GM12874 (cell line): Measurements from ENCODE around the gene KAT6B.

Experiments
- TF ChIP-seq, protein P1 (sequence below): IDR thresholded peaks from 2 replicates; pipeline ENCODE4 v1.5.1; 2011; ENCODE audit warnings: low read depth, mild to moderate bottlenecking, control low read depth, low read length, moderate library complexity; ENCODE audit not compliant: insufficient read depth

Gene KAT6B

DNA sequence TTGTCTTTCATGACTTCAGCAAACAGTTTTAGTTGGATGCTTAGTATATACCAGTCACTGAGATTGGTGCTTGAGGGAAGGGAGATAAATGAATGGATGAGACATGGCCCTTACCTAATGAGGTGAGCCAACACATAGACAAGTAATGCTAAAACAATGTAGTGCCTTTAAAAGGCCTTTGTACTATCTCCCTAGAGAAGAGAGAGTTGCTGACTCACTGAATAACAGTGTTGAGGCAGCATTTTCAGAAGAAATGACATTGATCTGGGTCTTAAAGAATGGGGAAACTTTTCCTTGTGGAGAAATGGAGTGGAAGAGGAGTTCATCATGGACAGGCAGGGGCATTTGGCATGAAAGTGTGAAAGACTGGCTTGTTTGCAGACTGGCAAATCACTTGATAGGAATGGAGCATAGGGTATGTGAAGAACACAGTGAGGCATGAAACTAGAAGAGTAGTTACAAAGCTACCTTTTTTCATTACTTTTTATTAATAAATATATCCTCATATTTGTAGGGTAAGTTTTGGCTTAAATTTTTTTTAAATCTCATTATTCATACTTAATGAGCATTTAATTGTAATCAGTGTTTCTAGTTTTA, 91.2 kb downstream of the KAT6B start:
- TF ChIP-seq, protein P1, sequence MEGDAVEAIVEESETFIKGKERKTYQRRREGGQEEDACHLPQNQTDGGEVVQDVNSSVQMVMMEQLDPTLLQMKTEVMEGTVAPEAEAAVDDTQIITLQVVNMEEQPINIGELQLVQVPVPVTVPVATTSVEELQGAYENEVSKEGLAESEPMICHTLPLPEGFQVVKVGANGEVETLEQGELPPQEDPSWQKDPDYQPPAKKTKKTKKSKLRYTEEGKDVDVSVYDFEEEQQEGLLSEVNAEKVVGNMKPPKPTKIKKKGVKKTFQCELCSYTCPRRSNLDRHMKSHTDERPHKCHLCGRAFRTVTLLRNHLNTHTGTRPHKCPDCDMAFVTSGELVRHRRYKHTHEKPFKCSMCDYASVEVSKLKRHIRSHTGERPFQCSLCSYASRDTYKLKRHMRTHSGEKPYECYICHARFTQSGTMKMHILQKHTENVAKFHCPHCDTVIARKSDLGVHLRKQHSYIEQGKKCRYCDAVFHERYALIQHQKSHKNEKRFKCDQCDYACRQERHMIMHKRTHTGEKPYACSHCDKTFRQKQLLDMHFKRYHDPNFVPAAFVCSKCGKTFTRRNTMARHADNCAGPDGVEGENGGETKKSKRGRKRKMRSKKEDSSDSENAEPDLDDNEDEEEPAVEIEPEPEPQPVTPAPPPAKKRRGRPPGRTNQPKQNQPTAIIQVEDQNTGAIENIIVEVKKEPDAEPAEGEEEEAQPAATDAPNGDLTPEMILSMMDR: no peak

DNA sequence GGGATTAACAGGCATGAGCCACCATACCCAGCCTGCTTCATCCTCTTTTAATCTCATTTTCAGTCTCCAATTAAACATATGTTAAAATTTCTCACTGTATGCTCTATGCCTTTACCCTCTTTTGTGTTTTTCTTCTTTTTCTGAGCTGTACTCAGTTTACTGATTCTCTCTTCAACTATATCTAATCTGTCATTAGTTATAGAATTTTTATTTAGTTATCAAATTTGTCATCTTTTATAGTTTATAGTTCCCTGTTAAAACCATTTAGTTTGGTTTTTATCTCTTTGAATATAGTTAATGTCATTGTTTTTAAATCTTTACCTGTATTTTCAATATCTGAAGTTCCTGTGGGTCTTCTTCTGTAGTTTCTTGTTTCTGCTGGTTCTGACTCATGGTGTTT, 93.3 kb downstream of the KAT6B start:
- TF ChIP-seq, protein P1: no peak

DNA sequence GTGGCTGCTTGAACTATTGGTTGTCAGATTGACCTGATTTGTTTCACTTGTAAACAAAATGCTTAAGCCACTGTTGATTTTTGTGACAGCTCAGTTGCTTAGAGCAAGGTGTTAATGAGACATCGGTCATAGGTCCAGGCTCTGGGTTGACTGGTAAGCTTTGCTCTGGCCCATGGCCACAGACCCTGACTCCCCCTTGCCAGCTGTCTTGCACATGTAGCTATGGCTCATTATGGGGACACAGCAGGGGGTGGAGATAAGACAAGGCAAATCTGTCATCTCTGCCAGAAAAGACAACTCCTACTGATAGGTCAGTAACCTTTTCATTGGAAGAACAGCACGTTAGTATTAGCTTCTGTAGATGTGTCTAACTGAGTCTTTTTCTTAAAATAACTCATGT, 95.3 kb downstream of the KAT6B start:
- TF ChIP-seq, protein P1: no peak

DNA sequence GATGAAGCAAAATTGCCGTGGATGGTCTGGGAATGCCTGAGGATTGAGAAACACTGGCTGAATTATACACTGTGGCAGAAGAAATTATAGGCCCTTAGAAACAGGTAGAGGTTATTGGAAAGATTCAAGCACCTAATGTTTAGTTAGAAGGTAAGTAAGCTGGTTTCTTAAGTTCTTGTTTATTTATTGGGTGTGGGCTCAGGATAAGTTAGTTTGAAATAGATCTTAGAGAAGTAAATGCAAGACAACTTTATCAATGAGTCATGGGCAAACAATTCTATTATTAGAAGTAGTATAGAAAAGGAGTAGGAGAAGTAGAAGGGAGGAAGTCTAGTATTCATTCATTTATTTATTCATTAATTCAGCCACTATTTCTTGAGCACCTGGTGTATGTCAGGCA, 96.5 kb downstream of the KAT6B start:
- TF ChIP-seq, protein P1: no peak

DNA sequence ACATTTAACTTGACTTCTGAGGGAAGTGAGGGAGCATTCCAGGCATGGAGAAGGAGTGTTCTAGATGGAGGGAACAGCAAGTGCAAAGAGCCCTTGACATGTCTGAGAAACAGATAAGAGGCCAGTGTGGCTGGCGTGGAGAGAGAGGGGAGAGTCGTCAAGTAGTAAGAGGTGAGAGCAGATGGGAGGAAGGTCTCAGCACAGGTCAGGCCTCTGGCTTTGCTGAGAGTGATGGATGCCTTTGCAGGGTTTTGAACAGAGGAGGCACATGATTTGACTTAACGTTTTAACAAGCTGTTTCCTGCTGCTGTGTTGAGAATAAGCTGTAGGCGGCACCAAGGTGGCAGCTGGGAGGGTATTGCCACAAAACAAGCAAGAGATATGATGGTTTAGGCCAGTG, 97.2 kb downstream of the KAT6B start:
- TF ChIP-seq, protein P1: no peak

DNA sequence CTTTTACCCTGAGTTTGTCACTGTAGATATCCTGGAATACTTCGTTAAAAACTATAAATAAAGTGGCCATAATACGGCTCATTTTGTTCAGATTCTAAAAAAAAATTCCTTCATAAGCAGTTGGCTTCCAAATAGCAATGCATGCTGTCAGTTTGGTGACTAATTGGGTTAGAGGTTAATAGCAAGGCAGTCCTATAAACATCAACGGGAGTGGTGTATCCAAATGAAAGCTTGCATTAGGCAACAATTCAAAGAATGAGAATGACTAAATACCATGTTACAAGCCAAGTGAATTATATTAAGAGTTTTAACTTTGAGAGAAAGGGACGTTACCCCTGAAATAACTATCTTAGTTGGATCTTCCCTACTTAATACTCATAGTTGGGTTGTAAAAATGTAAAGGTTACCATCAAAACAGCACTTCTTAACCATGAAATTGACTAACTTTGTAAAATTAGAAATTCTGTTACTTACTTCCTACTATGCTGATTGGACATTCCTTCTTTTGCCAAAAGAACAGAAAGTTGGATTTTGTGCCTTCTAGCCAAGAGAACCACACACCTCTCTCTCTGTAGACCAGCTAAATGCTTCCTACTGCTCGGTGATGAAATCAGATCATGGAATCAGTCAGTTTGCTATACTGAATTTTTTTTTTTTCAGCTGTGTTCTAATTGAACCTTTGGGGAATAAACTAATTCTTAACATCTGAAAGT, 98.0 kb downstream of the KAT6B start:
- TF ChIP-seq, protein P1: no peak

DNA sequence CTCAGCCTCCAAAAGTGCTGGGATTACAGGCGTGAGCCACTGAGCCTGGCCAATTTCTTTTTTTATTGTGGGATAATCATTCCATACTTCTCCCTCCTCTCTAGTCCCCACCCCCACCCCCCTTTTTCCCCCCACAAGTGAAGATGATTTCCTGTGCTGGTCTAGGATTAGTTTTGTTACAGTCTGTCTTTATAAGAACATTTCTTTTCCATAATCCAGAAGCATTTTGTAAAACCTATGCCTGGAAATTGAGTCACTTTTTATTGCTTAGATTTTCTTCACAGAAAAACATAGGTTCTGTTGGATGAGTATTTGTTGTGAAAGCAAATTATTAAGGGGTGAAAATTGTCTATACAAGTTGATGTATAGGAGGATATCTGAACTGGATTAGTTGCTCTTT, 98.9 kb downstream of the KAT6B start:
- TF ChIP-seq, protein P1: no peak
